CD4-positive, alpha-beta T cell (primary cell): ENCODE results near the gene NRAP. TPM values are rescaled to one million over a fixed set of nuclear protein-coding genes. Genes with fewer than 3 reads are reported as not detected.

Source experiments
- ATAC-seq: fragments of 200-7000 bp; cut with Tn5 transposase; one replicate; pipeline ENCODE4 v1.10.0; 2022; ENCODE audit warnings: mild to moderate bottlenecking; ENCODE audit not compliant: poor library complexity
- CTCF ChIA-PET: fragments of 350-600 bp; sonication (Branson Sonifier 250); formaldehyde crosslinking; loops from one replicate; lab custom pipeline; 2021; ENCODE audit warnings: antibody characterized with exemption, inconsistent platforms; lab: Charles Lee
- POLR2A ChIA-PET: fragments of 350-600 bp; sonication (Branson Sonifier 250); formaldehyde crosslinking; loops from one replicate; lab custom pipeline; 2021; ENCODE audit warnings: antibody characterized with exemption, inconsistent platforms; lab: Charles Lee
- DNase-seq, 14 experiments: peaks; one replicate each; pipeline ENCODE4 v3.0.0-alpha.2; 2013 to 2020; ENCODE audit warnings: mixed read lengths in 2 of 14
- H3K27ac ChIP-seq, 2 donors: one replicate each; pipeline versions ENCODE4 v1.5.1 to v1.7.0; 2013; ENCODE audit warnings: low read length in 2 of 2, low read depth in 1 of 2, mild to moderate bottlenecking in 1 of 2
- H3K27me3 ChIP-seq, 2 experiments: 1 replicate in 1 of 2; 2 replicates in 1 of 2; pipeline versions ENCODE4 v1.6.1 to v1.7.0; 2013; ENCODE audit warnings: low read length in 2 of 2, control low read depth in 1 of 2, mild to moderate bottlenecking in 1 of 2, moderate library complexity in 1 of 2; ENCODE audit not compliant: insufficient read depth in 2 of 2, control insufficient read depth in 1 of 2
- H3K36me3 ChIP-seq: one replicate; pipeline ENCODE4 v1.6.1; 2013; ENCODE audit warnings: low read length, control low read depth; ENCODE audit not compliant: insufficient read depth
- H3K4me1 ChIP-seq: one replicate; pipeline ENCODE4 v1.6.1; 2013; ENCODE audit warnings: low read length, control low read depth; ENCODE audit not compliant: insufficient read depth
- H3K4me3 ChIP-seq: one replicate; pipeline ENCODE4 v1.5.1; 2013; ENCODE audit warnings: mild to moderate bottlenecking, low read length, moderate library complexity
- H3K9me3 ChIP-seq, 2 experiments: 1 replicate in 1 of 2; 2 replicates in 1 of 2; pipeline versions ENCODE4 v1.6.1 to v1.7.0; 2013; ENCODE audit warnings: low read length in 2 of 2, mild to moderate bottlenecking in 2 of 2, control low read depth in 1 of 2, moderate library complexity in 1 of 2; ENCODE audit not compliant: control insufficient read depth in 1 of 2, insufficient read depth in 1 of 2
- H3K27ac Mint-ChIP-seq: one replicate; pipeline ENCODE4 v1.8.0; 2020; ENCODE audit warnings: mixed read lengths
- H3K27me3 Mint-ChIP-seq: one replicate; pipeline ENCODE4 v1.8.0; 2021; ENCODE audit warnings: mixed read lengths
- H3K36me3 Mint-ChIP-seq: one replicate; pipeline ENCODE4 v1.8.0; 2021; ENCODE audit warnings: low read depth, mixed read lengths
- H3K4me1 Mint-ChIP-seq: one replicate; pipeline ENCODE4 v1.8.0; 2021; ENCODE audit warnings: low read depth, mixed read lengths
- H3K4me3 Mint-ChIP-seq: one replicate; pipeline ENCODE4 v1.8.0; 2020; ENCODE audit warnings: mild to moderate bottlenecking, mixed read lengths
- H3K9me3 Mint-ChIP-seq: one replicate; pipeline ENCODE4 v1.8.0; 2020; ENCODE audit warnings: mixed read lengths
- CTCF ChIP-seq: fragments of 200-600 bp; IDR thresholded peaks from one replicate; pipeline ENCODE4 v1.8.0; 2022; ENCODE audit warnings: antibody characterized with exemption, mild to moderate bottlenecking
- intact Hi-C, 2 experiments: fragments of 100-400 bp; cut with DNase I in 1 of 2; cut with micrococcal nuclease in 1 of 2; formaldehyde crosslinking; loops; one replicate each; pipeline versions ENCODE4 v1.15.1 to v1.9.0; 2023 to 2025; cut with DNase I, micrococcal nuclease
- total RNA-seq, 174 experiments: library from RNA in 2 of 174; stranded (reverse) in 2 of 174; gene quantifications; one replicate each; pipeline ENCODE4 v1.2.3 and lab custom pipeline; 2021 to 2026

The NRAP gene
- total RNA-seq, 2 experiments from 2014 or later: not detected

DNA sequence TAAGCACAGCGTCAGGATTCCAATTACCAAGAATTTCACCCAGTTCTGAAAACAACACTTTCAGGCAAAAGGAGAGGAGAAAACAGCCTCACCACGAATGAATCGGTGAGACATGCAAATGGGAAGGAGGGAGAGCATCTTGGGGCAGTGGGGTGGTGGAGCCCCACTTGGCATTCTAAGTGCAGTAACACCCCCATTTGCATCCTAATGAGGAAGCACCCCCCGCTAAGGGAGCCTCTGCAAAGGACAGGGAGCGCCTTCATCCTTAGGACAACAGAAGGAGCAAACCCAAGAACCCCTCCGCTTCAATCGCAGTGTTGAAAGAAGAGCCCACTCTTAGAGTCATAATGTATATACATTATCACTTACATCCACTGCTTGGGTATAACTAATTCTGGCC lies 46.8 kb downstream of the NRAP start:
- ATAC-seq (no peak), DNase-seq (no peak)
- H3K27me3 ChIP-seq: peaks cover 11 to 14% of the 10 kb centered on the region in 2 experiments
- H3K4me3 ChIP-seq: no peak overlapping the region
- POLR2A ChIA-PET: no interaction called here
- no peak overlapping the region for H3K27ac ChIP-seq
- Mint-ChIP-seq H3K36me3 (no peaks in the 10 kb centered on the region), H3K9me3 (no peaks in the 10 kb centered on the region), H3K27me3 (peaks cover 50% of the 10 kb centered on the region), H3K4me3 (no peak overlapping the region), H3K27ac (no peak overlapping the region), H3K4me1 (no peaks in the 10 kb centered on the region)
- CTCF ChIA-PET: no interaction called here
- no peak for TF ChIP-seq CTCF
- H3K4me1 ChIP-seq: no peaks in the 10 kb centered on the region
- H3K36me3 ChIP-seq: no peaks in the 10 kb centered on the region
- no peaks in the 10 kb centered on the region for H3K9me3 ChIP-seq
- intact Hi-C loops: no loop called here

GRCh38 chr10:113616244-113617074 lies 47.4 kb downstream of the NRAP start:
- H3K4me3 ChIP-seq: no peak overlapping the region
- ChIA-PET POLR2A (no interaction called here), CTCF (no interaction called here)
- DNase-seq: no peak
- H3K4me1 Mint-ChIP-seq: no peaks in the 10 kb centered on the region
- H3K36me3 ChIP-seq: no peaks in the 10 kb centered on the region
- no peak for TF ChIP-seq CTCF
- H3K9me3 ChIP-seq: no peaks in the 10 kb centered on the region
- no peak overlapping the region for H3K27ac ChIP-seq
- no peaks in the 10 kb centered on the region for H3K4me1 ChIP-seq
- H3K4me3 Mint-ChIP-seq: no peak overlapping the region
- H3K9me3 Mint-ChIP-seq: no peaks in the 10 kb centered on the region
- ATAC-seq: no peak
- peaks cover 11 to 14% of the 10 kb centered on the region in 2 experiments for H3K27me3 ChIP-seq
- H3K27ac Mint-ChIP-seq: no peak overlapping the region
- intact Hi-C loops: no loop called here
- H3K36me3 Mint-ChIP-seq: no peaks in the 10 kb centered on the region
- H3K27me3 Mint-ChIP-seq: peaks cover 46% of the 10 kb centered on the region

DNA sequence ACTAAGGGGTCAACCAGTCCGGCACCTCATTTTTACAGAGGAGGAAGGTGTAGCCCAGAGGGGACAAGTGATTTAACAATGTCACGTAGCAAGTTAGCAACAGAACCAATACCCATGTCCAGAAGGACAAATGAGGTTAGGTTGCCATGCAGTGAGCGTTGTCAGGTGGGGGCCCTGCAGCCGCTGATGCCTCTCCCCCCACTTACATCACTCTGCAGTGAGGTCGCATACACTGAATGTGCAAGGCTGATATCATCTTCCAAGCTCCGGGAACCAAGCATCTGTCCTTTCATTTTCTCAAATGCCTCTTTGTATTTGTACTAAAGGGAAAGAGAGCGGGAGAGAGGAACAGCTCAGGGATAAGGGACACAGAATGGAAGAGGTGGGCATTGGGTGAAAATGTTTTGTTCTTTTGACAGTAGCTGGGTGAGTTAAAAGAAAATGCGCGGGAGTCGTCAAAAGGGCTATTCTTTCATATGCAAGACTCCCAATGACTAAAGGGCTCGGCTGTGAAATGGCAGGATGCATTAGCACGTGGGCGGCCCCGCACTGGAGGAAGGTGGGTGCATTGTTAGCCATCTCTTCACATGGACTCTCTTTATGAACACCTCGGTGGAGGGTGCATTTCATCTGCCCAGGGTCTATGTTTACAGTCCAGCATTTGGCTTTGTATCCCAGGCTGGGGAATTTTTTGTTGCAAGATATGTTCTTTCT lies 49.7 kb downstream of the NRAP start:
- no peaks in the 10 kb centered on the region for H3K9me3 ChIP-seq
- ATAC-seq (no peak), DNase-seq (no peak)
- Mint-ChIP-seq H3K9me3 (no peaks in the 10 kb centered on the region), H3K36me3 (no peaks in the 10 kb centered on the region), H3K4me1 (no peaks in the 10 kb centered on the region), H3K27me3 (peaks cover 41% of the 10 kb centered on the region), H3K4me3 (no peak overlapping the region), H3K27ac (no peak overlapping the region)
- ChIA-PET CTCF (no interaction called here), POLR2A (no interaction called here)
- peaks cover 6 to 14% of the 10 kb centered on the region in 2 experiments for H3K27me3 ChIP-seq
- TF ChIP-seq CTCF: no peak
- no peak overlapping the region for H3K27ac ChIP-seq
- intact Hi-C loops: no loop called here
- H3K4me3 ChIP-seq: no peak overlapping the region
- H3K4me1 ChIP-seq: no peaks in the 10 kb centered on the region
- no peaks in the 10 kb centered on the region for H3K36me3 ChIP-seq
